ENCODE data around the gene PTGR2. TPM values are rescaled to one million over a fixed set of nuclear protein-coding genes. Genes with fewer than 3 reads are reported as not detected.

The PTGR2 gene
- total RNA-seq, 1 donor from 2014 or later, result 37.4 TPM

DNA sequence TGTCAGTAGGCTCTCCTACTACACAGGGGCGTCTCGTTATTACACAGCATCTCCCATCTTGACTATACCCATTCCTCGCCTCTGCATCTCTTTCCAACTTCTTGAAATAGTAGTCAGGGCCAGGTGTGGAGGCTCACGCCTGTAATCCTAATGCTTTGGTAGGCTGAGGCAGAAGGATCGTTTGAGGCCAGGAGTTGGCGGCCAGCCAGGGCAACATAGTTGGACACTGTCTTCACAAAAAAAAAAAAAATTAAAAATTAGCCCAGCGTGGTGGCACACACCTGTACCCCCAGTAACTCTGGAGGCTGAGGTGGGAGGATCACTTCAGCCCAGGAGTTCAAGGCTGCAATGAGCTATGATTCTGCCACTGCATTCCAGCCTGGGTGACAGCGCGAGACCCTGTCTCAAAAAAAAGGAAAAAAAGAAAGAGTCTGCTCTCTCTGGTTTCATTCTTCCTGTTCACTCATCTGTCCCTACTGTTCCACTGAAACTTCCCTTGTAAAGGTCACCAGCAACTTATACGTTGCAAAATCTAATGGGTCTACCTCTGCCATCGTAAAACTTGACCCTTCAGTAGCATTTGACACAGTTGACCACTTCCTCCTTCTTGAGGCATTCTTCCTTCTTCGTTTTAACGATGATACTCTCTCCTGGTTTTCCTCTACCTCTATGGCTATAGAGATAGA lies 41.0 kb upstream of the PTGR2 start:
- intact Hi-C loops (cut with micrococcal nuclease), result no loop called here

DNA sequence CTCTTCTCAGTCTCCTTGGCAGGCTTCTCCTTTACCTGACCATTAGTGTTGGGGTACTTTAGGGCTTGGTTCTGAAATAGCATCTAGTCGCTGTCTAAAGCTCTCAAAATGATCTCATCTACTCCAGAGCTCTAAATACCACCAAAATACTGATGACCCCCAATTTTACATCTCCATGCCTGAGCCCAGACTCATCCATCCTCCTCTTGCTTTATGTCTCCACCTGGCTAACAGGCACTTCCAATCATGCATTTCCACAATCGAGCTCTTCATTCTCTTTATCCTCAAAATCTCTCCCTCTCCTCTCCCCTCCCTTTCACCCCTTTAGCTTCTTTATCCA lies 40.5 kb upstream of the PTGR2 start:
- intact Hi-C loops (cut with micrococcal nuclease), result no loop called here
- Histone ChIP-seq H3K9me3 (replicated peaks) (no peaks in the 10 kb centered on the region), H3K36me3 (no peaks in the 10 kb centered on the region), H3K27ac (replicated peaks) (no peak overlapping the region), H3K27me3 (ENCODE audit: low read depth) (no peaks in the 10 kb centered on the region), H3K4me1 (no peaks in the 10 kb centered on the region), H3K4me3 (no peak overlapping the region)
- no peak for DNase-seq
- TF ChIP-seq, protein P1, sequence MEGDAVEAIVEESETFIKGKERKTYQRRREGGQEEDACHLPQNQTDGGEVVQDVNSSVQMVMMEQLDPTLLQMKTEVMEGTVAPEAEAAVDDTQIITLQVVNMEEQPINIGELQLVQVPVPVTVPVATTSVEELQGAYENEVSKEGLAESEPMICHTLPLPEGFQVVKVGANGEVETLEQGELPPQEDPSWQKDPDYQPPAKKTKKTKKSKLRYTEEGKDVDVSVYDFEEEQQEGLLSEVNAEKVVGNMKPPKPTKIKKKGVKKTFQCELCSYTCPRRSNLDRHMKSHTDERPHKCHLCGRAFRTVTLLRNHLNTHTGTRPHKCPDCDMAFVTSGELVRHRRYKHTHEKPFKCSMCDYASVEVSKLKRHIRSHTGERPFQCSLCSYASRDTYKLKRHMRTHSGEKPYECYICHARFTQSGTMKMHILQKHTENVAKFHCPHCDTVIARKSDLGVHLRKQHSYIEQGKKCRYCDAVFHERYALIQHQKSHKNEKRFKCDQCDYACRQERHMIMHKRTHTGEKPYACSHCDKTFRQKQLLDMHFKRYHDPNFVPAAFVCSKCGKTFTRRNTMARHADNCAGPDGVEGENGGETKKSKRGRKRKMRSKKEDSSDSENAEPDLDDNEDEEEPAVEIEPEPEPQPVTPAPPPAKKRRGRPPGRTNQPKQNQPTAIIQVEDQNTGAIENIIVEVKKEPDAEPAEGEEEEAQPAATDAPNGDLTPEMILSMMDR (IDR thresholded peaks at IDR 0.05; ENCODE audit: borderline replicate concordance), result no peak

More for the DNA sequence above, 41.0 kb upstream of the PTGR2 start:
- Histone ChIP-seq H3K36me3 (no peaks in the 10 kb centered on the region), H3K27me3 (ENCODE audit: low read depth) (no peaks in the 10 kb centered on the region), H3K9me3 (replicated peaks) (no peaks in the 10 kb centered on the region), H3K4me3 (no peak overlapping the region), H3K4me1 (no peaks in the 10 kb centered on the region), H3K27ac (replicated peaks) (no peak overlapping the region)
- TF ChIP-seq, protein P1 (IDR thresholded peaks at IDR 0.05; ENCODE audit: borderline replicate concordance), result no peak
- no peak for DNase-seq

DNA sequence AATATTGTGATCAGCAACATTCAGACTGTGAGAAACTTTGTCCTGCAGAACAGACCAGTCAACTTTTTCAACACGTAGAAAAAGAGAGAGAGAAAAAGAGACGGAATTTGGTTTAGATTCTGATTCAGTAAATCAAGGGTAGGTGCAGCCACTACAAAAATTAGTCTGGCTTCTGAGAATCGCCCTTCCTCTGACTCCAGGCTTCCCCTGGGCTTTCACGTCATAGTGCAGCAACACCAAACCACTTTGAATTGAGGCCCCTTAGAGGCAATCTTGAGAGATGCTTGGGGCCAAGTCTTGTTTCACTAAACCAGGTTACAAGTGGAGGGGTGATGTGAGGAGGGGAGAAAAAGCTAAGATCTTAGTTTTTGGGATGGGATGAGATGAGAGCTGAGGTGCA lies 37.5 kb upstream of the PTGR2 start:
- Histone ChIP-seq H3K27ac (replicated peaks) (no peak overlapping the region), H3K4me1 (no peaks in the 10 kb centered on the region), H3K4me3 (no peak overlapping the region), H3K9me3 (replicated peaks) (no peaks in the 10 kb centered on the region), H3K36me3 (no peaks in the 10 kb centered on the region), H3K27me3 (ENCODE audit: low read depth) (no peaks in the 10 kb centered on the region)
- intact Hi-C loops (cut with micrococcal nuclease), result no loop called here
- DNase-seq, result no peak
- TF ChIP-seq, protein P1 (IDR thresholded peaks at IDR 0.05; ENCODE audit: borderline replicate concordance), result no peak

DNA sequence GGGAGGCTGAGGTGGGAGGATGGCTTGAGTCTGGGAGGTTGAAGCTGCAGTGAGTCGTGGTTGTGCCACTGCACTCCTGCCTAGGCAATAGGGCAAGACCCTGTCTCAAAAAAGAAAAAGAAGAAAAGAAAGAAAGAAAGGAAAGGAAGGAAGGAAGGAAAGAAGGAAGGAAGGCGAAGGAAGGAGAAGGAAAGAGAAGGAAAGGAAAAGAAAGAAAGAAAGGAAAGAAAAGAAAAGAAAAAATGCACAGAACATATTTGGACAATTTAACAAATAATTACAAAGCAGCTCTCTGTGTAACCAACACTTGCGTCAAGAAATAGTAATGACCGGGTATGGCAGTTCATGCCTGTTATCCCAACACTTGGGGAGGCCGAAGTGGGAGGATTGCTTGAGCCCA lies 35.8 kb upstream of the PTGR2 start:
- no peaks in the 10 kb centered on the region for H3K9me3 ChIP-seq (replicated peaks)
- no peaks in the 10 kb centered on the region for H3K4me1 ChIP-seq
- DNase-seq, result no peak
- H3K27me3 ChIP-seq (ENCODE audit: low read depth), result no peaks in the 10 kb centered on the region
- TF ChIP-seq, protein P1 (IDR thresholded peaks at IDR 0.05; ENCODE audit: borderline replicate concordance), result no peak
- H3K4me3 ChIP-seq, result no peak overlapping the region
- H3K36me3 ChIP-seq, result no peaks in the 10 kb centered on the region
- intact Hi-C loops (cut with micrococcal nuclease), result no loop called here
- H3K27ac ChIP-seq (replicated peaks), result peak overlapping the region; percentile 18

DNA sequence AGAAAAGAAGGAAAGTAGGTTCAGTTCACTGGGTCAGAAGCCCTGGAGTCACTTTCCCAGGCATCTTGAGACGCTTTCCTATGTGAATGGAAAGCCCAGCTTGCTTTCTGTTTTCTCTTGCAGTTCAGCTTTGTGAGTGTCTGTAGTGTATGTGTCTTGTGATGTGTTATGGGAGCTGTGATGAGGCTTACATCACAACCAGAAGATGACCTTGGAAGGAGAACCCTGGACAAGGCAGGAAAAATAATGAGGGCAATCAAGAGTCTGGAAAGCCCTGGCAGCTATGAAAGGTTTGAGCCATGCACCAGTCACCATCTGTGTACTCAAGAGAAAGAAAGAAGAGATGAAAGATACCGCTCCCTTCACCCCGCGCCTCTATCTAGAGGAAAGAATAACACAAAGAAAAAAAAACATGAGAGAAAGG lies 35.2 kb upstream of the PTGR2 start:
- H3K4me1 ChIP-seq, result no peaks in the 10 kb centered on the region
- no peak overlapping the region for H3K4me3 ChIP-seq
- intact Hi-C loops (cut with micrococcal nuclease), result no loop called here
- no peak for DNase-seq
- no peaks in the 10 kb centered on the region for H3K27me3 ChIP-seq (ENCODE audit: low read depth)
- no peaks in the 10 kb centered on the region for H3K9me3 ChIP-seq (replicated peaks)
- TF ChIP-seq, protein P1 (IDR thresholded peaks at IDR 0.05; ENCODE audit: borderline replicate concordance), result no peak
- peak overlapping the region; percentile 18 for H3K27ac ChIP-seq (replicated peaks)
- no peaks in the 10 kb centered on the region for H3K36me3 ChIP-seq

Data from left ventricle myocardium inferior (tissue), 1 donor.